Activated CD8-positive, alpha-beta memory T cell treated with anti-CD3 and anti-CD28 coated beads, Interleukin-2, amount 50 U/mL, for 24 hours (primary cell): Measurements from ENCODE around the gene IFITM2.
"Not testable (repeated sequence)": the region's sequence is repeated elsewhere in the genome, so short reads cannot be mapped to it uniquely, and the experiment has no call there.

Experiments
- DNase-seq: peaks from one replicate; pipeline ENCODE4 v3.0.0-alpha.2; 2020; ENCODE audit errors: extremely low read depth

Gene IFITM2

DNA sequence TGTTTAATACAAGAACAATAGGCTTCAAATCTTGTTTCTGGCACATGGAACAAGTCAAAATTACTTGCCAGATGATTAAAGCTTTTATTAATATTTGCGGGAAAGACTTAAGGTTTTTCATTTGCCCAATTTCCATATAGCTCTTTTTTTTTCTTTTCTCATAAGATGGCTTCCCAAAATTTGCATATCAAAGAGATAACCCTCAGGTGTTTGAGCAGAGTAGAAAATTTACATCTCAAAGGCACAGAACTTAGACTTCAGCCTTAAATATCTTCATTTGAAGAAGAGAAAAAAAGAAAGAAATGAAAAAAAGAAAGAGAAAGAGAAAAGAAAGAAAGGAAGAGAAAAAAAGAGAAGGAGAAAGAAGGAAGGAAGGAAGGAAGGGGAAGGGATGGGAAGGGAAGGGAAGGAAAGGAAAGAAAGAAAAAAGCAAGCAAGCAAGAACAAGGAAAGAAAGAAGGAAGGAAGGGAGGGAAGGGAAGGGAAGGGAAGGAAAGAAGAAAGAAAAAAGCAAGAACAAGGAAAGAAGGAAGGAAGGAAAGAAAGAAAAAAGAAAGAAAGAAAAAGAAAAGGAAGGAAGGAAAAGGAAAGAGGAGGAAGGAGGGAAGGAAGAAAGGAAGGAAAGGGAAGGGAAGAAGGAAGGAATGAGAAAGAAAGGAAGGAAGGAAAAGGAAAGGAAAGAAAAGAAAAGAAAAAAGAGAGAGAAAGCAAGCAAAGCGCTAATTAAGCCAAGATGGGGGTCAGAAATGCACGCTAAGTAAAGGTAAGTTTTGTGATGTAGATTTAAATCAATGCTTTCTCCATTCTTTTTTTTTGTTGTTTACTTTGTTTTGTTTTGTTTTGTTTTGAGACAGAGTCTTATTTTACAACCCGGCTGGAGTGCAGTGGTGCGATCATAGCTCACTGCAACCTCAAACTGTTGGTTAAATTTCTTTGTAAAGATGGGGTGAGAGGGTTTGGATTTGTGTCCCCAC is 33.2 kb downstream of the IFITM2 start:
- no peak for DNase-seq

DNA sequence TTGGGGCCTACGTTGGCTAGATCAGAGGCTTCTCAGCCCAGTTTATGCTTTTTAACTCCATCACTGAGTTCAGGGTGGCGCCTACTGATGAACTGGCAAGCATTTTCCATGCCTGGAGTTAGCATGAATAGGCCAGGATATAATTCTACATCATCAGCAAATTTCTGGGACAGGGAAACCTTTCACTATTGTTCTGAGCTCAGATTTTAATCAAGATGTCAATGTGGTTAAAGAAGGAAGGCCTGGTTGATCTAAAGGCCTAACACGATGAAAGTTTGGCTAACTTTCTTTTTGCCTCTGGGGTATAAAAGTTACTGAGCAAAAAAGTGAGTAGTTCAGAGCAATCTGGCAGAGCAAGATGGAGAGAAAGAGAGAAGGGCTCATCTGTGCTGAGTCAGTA is 34.7 kb downstream of the IFITM2 start:
- DNase-seq = no peak

DNA sequence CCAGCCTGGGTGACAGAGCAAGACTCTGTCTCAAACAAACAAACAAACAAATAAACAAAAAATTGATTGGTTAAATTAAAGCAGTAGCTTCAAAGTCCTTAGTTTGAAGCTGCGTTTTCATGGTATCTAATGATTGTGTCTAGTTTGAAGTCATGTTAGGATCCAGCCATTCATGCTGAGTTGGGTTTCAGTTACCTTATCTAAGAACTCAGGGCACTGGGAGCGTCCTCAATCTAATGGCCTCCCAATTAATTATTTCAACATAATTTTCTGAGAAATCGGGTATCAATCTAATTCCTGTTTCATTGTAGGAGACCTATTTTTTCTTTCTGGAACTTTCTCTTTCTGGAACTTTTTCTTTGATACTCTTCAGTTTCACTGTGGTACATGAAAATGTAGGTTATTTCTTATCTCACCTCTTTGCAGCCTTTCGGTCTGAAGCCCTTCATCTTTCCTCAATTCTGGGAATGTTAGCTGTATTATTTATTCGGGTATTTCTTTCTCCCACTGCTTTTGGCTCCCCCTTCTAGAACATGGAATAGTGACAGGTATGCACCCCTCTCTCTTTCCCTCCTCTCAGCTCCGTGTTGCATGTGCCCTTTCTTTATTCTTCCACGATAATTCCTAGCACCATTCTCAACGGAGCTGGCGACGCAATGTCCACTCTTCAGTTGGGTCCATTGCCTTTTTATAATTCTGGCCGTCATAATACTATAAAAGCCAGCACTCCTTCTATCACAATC is 37.4 kb downstream of the IFITM2 start:
- no peak for DNase-seq

DNA sequence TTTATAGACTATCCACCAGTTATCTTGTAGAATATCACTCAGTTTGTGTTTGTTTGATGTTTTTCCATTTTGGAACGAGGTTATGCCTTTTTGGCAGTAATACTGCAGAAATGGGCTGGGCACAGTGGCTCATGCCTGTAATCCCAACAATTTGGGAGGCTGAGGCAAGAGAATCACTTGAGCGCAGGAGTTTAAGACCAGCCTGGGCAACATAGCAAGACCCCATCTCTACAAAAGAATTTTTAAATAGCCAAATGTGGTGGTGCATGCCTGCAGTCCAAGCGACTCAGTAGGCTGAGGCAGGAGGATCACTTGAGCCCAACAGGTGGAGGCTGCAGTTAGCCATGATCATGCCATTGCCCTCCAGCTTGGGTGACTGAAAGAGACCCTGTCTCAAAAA is 38.9 kb downstream of the IFITM2 start:
- no peak for DNase-seq

DNA sequence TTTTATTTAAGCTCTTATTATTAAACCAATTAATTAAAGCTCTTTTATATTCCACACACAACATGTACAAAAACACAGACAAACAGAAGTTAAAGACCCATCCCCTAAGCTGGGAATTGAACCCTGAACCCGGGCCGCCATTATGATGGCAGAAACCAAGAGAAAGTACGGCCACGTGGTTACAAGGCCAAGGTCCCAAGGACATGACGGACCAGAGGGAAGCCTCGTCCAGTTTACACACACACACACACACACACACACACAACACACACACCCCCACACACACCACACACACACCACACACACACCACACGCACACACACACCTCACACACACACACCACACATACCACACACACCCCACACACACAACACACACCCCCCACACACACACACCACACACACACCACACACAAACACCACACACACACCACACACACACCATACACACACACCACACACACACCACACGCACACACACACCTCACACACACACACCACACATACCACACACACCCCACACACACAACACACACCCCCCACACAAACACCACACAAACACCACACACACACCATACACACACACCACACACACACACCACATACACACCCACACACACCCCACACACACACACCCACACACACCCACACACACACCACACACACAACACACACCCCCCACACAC is 41.8 kb downstream of the IFITM2 start:
- DNase-seq = not testable (repeated sequence)

DNA sequence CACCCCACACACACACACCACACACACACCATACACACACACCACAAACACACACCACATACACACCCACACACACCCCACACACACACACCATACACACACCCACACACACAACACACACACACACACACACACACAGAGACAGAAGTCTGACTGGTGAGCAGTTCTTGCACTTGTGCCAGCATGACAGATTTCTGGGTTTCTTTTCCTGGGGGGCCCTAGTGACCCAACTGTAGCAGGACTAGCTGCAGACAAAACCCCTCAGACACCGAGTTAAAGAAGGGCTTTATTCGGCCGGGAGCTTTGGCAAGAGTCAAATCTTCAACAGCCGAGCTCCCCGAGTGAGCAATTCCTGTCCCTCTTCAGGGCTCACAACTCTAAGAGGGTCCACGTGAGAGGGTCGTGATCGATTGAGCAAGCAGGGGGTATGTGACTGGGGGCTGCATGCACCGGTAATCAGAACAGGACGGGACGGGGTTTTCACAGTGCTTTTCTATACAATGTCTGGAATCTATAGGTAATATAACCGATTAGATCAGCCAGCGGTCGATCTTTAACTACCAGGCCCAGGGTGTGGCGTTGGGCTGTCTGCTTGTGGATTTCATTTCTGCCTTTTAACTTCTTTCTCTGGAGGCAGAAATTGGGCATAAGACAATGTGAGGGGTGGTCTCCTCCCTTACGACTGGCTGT is 42.6 kb downstream of the IFITM2 start:
- not testable (repeated sequence) for DNase-seq

DNA sequence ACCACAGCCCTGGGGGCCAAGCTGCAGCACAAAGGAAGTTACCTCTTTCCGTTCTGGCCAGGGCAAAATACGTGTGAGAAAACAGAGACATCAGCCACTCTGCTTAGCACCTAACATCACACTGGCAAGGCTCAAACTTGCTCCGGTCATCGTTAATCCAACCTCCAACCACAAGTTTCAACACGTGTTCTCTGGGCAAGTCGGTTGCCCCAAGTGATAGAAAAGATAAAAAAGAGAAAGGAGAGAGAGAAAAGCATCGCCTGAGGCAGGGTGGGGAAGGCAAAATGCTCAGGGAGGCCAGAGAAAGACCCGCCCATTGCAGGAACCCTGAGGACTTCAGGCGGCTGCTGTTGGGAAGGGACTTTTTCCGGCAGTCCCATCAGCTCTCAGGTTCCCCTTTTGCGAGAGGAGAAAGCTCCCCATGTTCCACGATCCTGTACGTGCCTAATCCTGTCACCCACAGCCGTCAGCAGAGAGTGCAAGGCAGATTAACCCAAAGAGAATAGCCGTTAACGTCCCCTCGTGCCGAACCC is 43.2 kb downstream of the IFITM2 start:
- DNase-seq = no peak

DNA sequence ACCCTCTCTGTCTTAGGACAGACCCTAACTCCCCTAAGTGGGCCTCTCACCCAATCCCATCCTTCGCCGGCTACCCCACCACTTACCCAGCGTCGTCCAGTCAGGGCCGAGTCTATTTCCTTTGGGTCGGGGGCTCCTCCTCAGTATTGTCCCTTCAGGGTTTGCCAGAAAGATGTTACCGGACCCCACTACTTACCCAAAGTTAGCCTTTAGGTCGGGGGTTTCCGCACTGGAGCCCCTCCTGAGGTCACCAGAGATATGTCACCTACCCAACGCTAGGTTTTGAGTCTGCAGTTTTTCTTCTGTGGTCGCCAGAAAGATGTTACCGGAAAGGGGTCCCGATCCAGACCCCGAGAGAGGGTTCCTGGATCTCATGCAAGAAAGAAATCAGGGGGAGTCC is 43.8 kb downstream of the IFITM2 start:
- no peak for DNase-seq

DNA sequence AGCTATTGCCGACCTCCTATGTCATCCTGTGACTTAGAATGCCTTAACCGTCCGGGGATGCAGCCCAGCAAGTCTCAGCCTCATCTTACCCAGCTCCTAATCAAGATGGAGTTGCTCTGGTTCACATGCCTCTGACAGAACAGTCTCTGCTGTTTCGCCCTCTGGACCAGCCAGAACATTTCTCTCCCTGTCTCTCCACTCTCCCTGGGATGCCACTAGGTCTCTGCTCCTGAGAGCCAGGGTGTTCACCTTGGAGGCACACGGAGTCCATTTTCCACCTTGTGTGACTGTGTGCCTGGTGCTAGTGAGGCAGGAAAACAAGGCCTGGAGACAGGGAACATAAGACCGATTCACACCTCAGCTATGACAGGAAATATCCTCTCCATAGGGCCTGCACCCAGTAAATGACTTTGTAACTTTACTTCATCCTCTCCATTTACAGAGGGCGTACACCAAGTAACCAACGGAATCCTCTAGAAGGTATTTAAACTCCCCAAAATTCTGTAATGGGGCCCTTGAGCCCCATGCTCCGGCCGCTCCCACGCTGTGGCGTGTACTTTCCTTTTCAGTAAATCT is 44.9 kb downstream of the IFITM2 start:
- DNase-seq = no peak

DNA sequence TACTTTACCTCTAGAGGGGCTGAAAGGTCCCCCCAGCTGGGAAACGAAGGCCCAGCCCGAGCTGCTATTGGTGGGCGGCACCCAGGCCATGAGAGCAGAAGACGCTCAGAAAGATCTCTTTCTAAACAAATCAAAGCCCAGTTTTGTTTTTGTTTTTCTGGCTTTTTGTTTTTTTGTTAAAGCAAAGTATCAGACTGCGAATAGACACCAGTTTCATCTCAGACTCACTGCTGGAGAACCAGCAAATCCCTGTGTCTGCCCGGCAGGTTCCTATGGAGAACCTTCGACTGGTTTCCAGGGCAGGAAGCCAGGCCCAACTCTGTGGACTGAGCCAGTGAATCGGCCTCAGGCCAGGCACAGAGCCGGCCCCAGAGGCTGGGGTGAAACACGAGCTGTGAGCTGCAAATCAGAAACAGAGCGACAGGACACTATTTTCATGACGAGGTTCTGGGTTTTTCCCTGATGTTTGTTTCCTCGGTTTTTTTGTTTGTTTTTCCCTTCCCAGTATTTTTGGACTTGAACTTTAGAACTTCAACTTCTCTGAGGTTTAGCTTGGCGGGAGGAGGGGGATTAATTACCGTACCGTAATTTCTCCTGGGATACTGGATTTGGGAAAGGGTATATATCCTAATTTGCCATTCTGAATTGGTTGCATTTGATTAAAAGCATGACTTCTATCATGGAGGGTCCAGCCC is 45.7 kb downstream of the IFITM2 start:
- no peak for DNase-seq

DNA sequence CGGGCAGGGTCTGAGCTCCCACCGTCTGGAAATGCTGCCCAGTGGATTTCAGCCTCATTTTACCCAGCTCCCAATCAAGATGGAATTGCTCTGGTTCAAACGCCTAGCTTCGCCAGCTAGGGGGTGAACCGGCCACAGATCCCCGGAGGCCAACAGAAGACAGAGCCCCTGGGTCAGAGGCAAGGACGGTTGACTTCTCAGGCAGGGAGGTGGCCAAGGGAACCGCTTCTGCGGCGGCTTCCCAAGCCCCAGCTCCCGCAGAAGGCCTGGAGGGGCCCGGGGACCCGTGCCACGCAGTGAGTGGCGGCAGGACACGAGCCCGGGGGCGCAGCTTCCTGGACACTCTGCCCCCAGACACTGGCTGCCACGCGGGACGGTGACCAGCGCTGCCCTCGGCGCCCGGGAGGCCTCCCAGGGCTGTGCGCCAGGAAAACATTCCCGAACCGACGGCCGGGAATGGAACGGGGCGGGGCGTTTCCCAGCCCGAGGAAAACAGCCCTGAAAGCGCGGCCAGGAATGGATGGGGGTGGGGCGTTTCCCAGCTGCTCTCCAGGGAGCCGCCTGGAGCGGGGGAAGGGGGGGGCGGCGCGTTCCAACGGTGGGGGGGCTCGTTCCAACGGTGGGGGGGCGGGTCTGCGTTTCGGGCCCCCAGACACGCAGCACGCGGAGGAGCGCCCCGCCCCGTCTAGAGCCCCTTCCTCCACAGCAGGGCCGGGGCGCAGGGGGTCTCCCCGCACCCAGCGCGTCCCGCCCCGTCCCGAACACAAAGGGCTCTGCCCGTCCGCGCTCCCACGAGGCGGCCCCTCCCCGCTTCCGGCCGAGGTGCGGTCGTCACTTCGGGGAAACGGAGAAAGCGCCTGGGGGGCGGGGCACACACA is 48.2 kb downstream of the IFITM2 start:
- peak; percentile 55 for DNase-seq

DNA sequence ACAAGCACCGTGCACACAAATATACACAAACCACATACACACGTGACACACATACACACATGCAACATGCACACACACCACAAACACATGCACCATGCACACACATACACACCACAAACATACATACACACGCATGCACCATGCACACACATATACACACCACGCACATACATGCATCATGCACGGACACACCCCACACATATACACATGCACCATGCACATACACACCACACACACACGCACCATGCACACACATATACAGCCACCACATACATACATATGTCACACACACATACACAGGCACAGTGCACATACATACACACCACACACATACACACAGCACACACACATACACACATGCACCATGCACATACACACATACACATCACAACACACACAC is 49.0 kb downstream of the IFITM2 start:
- DNase-seq = no peak

DNA sequence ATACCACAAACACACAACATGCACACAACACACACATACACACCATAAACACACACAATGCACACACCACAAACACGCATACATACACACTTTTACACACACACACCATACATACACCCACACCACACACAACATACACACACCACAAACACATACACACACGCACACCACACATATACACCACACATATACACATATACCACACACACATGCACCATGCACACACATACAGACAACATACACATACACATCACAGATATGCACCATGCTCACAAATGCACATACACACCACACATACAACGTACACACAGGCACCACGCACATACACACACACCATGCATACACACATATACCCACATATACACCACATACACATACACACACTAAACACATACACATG is 50.0 kb downstream of the IFITM2 start:
- DNase-seq = no peak

DNA sequence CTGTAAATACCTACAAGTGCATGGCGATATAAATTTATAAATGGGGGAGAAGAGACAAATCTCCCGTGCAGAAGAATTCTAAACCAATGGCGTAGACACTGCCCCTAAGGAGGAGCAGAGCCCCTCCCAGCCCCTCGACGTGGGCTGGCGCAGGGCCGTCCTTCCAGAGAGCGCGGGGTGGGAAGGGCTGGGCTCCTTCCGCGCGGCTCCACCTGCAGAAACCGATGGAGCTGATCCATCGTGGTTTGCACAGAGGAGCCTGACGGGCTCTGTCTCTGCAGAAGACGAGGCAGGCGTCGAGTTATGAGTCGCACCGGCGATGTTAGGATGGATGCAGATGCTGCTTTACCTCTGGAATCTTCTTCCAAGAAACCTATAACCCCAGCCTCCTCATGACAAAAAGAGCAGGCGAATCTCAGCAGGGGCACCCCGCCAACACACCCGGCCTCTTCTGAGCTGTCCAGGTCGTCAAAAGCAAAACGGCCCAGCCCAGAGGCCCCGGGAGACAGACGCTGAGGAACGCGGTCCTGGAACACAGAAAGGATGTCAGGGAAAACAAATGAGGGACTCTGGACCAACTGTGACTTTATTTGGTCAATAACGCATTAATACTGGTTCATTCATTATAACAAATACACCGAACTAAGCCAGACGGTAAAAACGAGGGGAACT is 50.6 kb downstream of the IFITM2 start:
- DNase-seq = no peak
